NCI-H2171 (cell line): Measurements from ENCODE around the gene ANO2.

Source experiments
- DNase-seq: peaks from one replicate; lab custom pipeline; 2025; lab: John Stamatoyannopoulos, UW

The ANO2 gene

DNA sequence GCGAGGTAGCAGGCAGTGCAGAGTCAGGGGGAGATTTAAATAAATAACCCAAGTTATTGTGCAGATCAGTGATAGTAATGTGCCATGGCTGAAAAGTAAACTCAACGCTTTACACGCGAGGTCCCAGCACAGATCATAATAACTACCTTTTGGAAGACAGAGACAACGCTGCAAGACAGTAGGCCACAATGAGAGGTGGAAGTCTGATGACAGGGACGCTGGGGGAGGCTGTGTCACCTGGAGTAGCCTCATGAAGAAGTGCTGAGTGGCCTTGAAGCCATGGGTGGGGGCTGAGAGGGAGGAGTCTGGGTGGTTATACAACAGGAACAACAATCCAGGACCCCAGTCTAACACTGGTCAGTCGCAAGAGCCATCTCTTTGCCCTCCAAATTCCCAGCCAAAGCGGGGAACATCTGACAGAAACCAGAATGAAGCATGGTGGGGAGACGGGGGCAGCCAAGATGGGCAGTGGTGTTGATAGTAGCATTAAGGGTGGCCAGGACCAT lies 28.2 kb downstream of the ANO2 start:
- DNase-seq, result no peak

DNA sequence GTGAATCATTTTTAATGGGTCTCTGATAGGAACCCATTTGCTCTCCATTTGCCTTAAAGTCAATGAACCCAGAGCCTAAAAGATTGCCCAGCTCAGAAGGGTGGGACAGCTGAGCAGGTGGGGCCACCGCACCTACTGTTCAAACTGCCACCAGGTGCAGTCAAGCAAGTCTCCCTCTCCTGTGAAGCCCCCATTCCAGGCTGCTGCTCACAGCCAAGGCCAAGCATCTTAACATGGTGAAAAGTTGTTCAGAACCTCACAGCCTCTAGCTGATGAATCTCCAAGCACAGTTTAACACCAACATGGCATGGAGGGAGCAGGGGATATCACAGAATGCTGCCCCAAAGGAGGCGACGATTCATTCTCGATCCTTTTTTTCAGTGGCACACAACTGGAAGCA lies 29.5 kb downstream of the ANO2 start:
- no peak for DNase-seq

DNA sequence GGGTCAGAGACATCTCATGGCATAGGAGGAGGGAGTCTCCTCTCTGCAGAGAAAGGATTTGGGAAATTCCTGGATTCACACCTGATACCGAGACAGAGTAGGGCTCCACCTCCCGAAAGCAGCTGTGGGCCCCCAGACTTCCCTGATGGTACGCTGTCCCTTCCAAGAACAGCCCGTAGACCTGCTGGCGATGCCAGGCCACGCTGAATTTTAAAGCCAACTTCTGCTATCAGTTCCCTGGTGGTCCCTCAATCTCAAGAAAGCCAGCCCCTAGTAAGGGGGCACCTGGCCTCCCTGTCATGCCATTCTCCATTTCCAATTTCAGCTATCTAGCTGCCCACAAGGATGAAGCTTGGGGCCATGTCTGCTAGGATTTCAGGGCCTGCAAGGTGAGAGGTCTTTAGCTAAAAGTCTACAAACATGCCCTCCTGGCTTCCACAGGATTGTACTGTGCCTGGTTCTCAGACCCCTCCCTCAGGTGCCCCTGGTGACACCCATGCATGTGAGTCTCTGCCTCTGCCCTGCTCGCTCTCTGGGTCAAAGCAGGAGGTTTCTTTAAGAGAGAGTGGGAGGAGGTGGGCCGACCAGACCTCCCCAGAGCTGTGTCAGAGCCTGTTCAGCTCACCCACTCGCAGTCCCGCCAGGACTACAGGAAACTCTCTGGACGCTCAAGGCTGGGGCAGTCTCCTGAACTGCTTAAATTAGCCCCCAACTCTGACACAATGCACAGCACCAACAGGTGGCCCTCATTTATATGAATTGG lies 30.5 kb downstream of the ANO2 start:
- DNase-seq, result no peak

DNA sequence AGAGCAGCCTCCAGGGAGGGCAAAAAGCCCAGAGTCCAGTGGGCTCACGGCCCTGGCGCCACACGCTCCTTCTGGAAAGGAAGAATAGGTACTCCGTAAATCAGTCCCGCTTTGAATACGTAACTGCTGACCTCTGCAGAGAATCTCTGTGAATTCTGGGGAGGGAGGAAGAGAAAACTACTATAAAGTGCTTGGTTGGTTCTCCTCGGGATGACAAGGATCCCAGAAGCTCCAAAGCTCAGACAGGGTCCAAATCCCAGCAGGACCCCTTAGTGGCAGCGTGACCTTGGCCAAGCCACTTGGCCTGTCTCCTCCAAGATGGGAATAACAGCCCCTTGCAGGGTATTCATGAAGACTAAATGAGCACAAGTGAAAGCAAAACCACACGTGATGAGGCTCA lies 31.7 kb downstream of the ANO2 start:
- no peak for DNase-seq

DNA sequence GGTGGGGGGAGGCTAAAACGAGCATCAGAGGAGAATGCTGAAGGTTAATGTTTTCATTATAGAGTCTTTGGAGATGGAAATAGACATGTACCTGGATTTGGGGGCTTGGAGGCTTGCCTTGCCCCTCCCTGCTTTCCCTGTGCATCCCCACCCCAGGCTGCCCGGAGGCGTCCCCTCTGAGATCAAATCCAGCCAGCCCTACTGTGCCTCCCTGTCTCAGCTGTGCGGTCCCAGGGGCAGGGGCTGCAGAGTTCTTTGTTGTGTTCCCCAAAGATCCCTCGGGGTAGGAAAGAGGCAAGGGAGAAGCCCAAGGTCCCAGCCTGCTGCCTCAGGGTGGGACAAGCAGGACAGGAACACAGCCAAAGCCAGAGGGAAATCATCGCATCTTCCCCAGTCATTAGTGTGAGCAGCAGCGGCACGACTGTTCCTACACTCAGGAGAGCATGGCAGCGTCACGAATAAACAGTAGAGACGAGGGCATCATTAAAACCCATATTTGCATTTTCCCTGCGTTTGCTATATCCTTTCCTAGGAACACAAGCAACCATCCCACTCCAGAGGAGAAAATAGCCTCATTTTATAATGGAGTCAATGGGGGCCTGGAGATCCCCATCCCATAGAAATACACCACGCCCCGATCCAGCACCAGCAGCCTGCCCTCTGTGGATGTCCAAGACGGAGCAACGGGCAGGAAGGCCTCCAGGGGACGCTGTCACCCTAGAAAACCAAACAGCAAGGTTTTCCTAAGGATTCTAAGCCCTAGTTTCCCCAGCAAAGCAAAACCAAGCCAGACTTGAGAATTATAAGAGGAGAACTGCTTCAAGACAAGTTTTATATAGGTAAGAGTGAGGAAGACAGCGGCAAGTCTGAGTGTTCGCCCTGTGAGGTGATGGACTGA lies 32.4 kb downstream of the ANO2 start:
- DNase-seq, result no peak

DNA sequence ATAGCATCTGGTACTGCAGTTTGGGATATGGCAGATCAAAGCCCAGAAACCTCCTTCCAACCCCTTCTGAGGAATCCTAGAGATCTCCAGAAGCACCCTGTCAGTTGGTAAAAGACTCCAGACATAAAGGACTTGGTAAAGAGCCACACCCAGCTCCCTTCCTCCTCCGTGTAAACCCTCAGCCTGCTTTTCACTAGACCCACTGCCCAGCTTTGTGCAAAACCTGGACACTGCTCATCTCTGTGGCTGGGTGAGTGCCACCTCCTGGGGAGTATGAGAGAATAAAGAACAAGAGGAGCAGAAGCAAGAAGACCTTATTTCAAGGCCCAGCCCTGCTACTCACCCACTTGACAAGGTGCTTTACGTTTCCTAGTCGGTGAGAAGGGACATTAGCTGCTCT lies 33.0 kb downstream of the ANO2 start:
- DNase-seq, result no peak

DNA sequence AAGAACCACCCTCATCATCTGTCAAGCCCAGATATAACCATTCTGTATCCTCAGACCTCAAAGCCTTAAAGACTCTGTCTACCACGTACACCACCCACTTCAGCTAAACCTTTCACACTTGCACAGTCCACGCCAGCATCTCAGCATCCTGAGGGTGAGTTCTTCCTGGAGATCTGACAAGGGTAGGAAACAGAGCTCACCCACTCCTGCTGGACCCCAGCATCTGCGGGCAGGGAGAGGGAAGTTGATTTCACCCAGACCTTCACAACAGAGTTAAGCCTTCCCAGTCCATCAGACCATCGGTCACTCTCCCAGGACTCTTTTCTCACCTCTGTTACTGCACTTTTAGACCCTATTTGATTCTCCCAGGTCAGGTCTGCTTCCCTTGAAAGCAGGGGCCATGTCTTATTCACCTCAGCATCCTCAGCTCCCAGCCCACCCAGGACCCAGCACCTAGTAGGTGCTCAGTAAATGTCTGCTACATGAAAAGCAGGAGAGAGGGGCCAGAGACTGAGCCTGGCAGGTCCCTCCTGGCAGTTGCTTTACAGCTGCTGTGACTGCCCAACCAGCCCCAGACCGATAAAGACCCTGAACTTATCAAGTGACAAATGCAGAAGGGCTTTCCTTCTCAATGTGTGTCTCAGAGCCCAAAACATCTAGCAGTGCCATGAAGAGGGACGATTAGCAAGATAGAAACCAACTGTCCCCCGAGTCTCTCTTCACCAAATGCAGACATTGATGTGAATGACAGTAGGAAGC lies 34.1 kb downstream of the ANO2 start:
- DNase-seq, result no peak

DNA sequence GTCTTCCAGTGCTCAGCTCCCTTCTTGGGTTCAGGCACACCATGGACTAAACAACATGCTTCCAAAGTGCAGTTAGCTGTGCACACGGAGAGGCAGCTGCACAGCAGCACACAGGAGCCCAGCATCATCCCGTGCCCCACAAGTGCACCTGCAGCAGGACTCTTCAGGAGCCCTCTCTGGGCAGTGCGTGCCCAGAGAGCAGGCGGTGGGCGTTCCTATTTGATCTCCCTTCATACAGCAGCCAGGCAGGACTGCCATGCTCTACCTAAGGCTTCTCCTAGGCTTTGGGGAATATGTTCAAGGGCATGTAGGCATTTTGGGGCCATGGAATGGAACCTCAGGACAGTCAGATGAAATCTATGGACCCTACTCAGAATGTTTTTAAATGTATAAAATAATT lies 35.5 kb downstream of the ANO2 start:
- no peak for DNase-seq

DNA sequence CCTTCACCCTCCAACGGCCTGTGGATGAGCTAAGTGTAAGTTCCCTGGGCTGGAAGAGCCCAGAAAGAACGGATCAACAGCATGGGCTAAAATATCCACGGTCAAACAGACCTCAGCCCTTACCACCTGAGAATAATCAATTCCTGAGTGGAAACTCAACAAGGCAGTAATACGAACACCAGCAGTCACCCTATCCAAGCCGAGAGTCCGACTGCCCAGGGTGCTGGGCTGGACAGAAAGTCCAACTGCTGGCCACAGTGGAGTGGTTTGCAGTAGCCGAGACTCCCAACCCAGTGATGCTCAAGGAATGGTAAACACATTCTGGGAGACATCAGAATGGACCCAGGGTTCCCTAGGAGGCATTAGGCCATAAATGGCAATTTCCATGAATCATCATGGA lies 36.8 kb downstream of the ANO2 start:
- no peak for DNase-seq

DNA sequence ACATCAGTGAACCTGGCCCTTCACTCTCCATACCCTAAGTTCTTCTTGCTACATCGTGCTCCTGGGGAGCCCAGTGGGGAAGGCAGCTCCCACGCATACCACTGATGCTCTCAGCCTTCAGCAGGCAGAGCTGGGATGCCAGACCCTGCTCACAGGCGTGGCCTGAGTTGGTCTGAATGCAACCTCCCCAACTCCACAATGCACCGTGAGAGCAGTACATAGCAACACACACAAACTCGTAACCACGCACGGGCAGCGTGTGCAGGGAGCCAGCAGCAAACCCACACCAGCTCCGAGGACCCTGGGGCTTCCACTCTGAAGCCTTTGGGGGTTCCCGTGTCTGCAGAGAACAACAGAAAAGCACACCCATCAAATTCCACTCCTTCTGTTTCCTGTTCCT lies 37.3 kb downstream of the ANO2 start:
- no peak for DNase-seq

DNA sequence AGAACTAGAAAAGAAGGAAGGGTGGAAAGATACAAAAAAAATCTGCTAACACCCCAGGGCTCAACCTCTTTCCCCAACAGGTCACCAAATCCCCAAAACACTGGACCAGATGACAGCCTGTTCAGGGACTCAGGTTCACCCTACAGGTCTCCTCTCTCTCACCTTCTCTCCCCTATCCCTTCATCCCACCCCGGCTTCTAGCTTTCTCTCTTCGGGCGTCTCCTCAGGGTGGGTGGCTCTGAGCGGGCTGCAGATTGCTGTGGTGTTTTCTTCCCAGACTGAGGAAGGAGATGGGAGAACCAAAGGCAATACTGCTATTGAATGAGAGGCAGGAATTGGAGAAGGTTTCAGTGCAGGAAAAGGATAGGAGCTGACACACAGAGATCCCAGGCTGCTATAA lies 39.3 kb downstream of the ANO2 start:
- no peak for DNase-seq

DNA sequence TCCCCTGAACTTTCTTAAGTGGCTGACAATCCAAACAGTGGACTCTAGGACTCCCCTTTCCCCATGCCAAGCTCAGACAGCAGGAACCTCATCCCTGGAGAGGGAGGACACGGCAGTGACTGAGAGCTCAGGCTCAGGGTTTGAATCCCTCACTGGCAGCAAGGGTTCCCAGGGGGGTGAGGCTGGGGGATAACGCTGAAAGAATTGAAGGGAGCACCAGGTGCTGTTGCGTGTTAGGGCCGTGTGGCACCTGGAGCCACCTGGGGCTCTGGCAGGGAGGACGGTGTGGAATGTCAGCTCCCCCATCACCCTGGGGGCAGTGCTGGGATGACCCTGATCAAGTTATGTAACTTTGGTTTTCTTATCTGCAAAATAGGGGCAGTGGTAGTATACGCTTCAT lies 40.1 kb downstream of the ANO2 start:
- no peak for DNase-seq

DNA sequence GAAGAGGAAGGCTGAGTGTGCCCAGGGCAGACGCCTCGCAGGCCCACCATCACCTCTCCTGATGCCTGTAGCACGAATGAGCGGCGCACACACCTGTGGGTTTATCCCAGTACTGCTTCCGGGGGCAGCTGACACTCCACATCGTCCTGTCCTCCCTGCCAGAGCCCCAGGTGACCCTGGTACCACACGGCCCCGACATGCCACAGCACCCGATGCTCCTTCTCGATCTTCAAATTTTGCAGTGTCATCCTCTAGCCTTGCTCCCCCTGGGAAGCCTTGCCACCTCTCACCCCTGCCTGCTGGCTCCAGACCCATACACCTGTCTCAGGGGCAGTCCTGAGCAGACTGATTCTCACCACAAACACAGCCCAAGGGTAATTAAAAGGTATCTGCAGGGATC lies 40.6 kb downstream of the ANO2 start:
- DNase-seq, result no peak

DNA sequence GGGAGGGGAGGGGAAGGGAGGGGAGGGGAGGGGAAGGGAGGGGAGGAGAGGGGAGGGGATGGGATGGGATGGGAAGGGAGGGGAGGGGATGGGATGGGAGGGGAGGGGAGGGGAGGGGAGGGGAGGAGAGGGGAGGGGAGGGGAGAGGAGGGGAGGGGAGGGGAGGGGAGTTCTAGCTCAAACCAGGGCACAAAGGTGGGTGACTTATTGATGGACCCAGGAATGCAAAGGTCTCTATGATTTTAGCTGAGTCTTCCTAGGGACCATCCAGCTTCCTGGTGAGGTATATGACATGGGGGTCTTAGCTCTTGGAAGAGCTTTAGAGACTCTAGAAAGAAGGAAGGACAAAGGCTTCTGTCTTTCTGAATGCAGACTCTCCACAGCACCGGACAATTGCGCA lies 42.3 kb downstream of the ANO2 start:
- DNase-seq, result no peak

DNA sequence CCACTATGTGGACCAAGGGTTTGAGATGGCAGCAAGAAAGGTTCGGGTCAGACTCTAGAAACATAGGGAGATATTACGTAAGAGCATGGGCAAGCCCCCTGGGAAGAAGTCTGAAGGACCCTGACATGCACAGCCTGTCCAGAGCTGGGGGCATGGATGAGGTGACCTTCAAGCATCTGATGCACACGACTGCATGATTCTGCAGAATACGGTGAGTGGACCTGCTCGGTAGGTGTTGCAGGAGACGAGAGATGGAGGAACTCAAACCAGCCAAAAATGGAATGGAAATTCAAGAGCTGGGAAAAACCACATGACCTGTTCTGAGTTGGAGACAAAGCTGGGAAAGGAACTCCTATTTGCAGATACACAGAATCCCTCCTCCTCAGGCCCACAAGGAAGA lies 43.6 kb downstream of the ANO2 start:
- no peak for DNase-seq

DNA sequence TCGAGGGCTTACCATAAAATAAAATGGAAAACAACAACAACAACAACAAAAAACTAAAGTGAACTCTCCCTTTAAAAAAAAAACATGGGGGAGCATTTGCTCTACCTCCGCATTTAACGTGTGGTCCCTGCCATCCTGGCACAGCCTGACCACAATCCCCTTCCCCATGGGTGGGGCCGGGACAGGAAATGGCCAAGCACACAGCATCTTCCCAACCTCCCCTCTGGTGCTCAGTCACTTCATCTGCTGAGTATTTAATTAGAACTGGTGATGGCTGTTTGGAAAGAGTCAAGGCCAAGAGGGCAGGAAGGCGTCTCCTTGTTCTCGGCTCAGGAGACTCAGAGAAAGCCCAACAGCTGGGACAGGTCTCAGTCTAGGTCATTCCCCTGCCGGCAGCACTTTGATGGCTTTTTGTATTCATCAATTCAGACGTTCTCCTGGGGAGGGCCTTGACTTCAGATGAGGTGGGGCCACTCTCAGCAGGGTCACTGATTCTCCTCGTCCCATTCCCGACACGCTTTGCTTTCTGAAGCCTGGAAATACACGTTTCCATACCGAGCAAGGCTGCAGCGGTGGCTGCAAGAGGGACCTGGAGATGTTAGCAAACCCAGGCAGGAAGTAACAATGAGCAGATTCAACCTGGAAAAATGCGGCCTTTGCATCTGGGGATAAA lies 44.4 kb downstream of the ANO2 start:
- no peak for DNase-seq

DNA sequence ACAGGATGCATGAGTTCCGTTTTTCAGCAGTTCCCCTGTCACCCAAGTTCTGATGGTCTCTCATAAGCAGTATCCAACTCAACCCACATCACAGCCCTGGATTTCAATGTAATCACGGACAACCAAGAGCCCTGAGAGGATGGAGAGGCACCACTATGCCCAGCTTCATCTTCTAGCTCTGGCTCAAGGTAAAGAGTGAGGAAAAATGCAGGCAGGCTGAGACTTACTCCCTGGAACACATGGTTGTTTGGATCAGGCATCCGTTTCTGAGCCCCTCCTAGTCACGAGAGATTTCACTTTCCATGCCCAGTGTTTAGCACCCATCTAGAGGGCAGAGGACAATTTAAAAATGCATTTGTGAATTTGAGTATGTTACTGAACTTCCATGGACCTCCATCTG lies 45.0 kb downstream of the ANO2 start:
- DNase-seq, result no peak

DNA sequence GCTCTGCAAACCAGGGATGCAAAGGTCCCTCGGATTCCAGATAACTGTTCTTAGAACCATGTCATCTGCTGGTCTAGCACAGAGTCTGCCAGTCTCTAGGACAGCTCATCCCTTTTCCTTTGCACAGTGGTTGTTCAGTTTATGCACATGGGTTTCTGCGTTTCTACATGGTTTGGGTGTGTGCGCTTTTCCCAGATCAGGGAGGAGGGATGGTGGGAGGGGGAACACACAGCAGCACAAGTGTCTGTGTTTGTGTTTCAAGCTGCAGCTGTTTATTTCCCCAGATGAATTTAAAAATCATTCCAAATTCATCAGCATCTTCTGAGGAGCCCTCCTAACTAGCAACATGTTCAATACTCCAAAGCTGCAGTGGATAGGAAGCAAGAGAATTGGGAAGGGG lies 45.4 kb downstream of the ANO2 start:
- no peak for DNase-seq

DNA sequence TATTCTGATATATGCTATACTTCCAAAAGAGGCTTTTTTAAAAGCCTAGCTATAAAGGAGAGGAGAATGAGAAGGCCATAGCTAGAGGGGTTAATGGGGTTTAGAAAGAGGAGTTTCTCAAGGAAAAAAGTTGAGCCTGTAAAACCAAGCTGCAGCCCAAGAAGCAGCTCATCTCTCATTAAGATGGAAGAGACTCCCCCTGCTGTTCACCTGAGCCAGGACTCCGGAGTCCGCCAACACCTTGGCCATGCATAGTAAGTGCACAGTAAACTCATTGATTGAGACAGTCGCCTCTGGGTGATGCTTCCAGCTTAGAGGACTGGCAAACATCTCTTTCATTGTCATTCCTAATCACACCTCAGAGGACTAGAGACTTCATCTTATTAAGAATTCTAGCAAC lies 46.2 kb downstream of the ANO2 start:
- no peak for DNase-seq

DNA sequence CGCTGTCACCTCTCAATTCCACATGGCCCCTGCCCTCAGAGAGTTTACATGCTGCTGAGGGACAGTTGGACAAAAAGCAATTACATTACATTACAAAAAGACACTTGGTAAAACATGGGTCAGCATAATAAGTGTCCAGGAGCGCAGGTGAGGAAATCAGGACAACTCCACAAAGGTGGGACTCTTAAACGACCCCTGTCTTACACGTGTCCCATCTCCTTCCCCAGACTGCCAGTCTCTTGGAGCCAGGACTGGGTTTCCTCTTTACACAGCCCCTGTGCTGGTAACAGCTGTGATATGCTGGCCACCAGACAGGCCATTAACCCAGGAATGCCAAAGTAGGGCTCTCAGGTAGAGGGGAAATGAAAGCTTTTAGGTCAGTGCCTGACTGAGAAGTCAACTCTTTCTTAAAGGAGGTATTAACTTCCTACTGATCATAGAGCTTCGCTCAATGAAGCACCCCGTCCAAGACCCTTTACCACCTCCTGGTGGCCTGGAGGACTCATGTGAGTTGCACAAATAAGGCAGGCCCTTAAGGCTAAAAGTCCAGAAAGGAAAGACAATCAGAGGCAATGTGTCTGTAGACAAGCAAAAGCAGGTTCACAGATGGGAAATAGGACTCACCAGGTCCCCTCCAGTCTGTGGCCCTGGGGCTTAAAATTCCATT lies 55.5 kb downstream of the ANO2 start:
- DNase-seq, result peak; percentile 4

DNA sequence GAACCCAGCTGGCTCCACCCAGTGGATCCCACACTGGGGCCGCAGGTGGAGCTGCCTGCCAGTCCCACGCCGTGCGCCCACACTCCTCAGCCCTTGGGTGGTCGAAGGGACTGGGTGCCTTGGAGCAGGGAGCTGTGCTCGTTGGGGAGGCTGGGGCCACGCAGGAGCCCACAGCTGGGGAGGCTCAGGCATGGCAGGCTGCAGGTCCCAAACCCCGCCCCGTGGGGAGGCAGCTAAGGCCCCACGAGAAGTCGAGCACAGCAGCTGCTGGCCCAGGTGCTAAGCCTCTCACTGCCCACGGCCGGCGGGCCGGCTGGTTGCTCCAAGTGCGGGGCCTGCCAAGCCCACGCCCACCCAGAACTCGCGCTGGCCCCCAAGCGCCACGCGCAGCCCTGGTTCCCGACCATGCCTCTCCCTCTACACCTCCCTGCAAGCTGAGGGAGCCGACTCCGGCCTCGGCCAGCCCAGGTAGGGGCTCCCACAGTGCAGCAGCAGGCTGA lies 56.2 kb downstream of the ANO2 start:
- DNase-seq, result no peak
